HG03103 (cell line): ENCODE results near the gene AFAP1L2.

Source experiments
- ATAC-seq: cut with Tn5 transposase; IDR thresholded peaks from one replicate; pipeline ENCODE4 v1.9.1; 2021; ENCODE audit warnings: low read depth; ENCODE audit not compliant: unreplicated experiment

AFAP1L2 gene

GRCh38 chr10:114392112-114392835, 12.0 kb downstream of the AFAP1L2 start:
- ATAC-seq, result no peak

- ATAC-seq, result no peak
These were observed 12.7 kb downstream of the AFAP1L2 start for GRCh38 chr10:114391599-114391998.

GRCh38 chr10:114389426-114389825, 14.9 kb downstream of the AFAP1L2 start:
- no peak for ATAC-seq

GRCh38 chr10:114388275-114388674, 16.0 kb downstream of the AFAP1L2 start:
- peak; percentile 75 for ATAC-seq

GRCh38 chr10:114387784-114388183, 16.5 kb downstream of the AFAP1L2 start:
- ATAC-seq, result no peak

- no peak for ATAC-seq
These were observed 17.9 kb downstream of the AFAP1L2 start for GRCh38 chr10:114386452-114386851.

GRCh38 chr10:114385557-114385956, 18.7 kb downstream of the AFAP1L2 start:
- no peak for ATAC-seq

- no peak for ATAC-seq
These were observed 19.7 kb downstream of the AFAP1L2 start for GRCh38 chr10:114384601-114385000.

- ATAC-seq, result no peak
These were observed 20.1 kb downstream of the AFAP1L2 start for GRCh38 chr10:114384181-114384580.

- no peak for ATAC-seq
These were observed 23.5 kb downstream of the AFAP1L2 start for GRCh38 chr10:114380797-114381196.

- ATAC-seq, result no peak
These were observed 24.2 kb downstream of the AFAP1L2 start for GRCh38 chr10:114380060-114380459.

GRCh38 chr10:114379631-114380041, 24.7 kb downstream of the AFAP1L2 start:
- ATAC-seq, result no peak

GRCh38 chr10:114376523-114376922, 27.8 kb downstream of the AFAP1L2 start:
- no peak for ATAC-seq

GRCh38 chr10:114375047-114375446, 29.3 kb downstream of the AFAP1L2 start:
- ATAC-seq, result no peak

- ATAC-seq, result no peak
These were observed 30.1 kb downstream of the AFAP1L2 start for GRCh38 chr10:114374053-114374791.

- ATAC-seq, result no peak
These were observed 30.7 kb downstream of the AFAP1L2 start for GRCh38 chr10:114373631-114374030.

- ATAC-seq, result no peak
These were observed 31.3 kb downstream of the AFAP1L2 start for GRCh38 chr10:114372995-114373394.

- ATAC-seq, result no peak
These were observed 32.1 kb downstream of the AFAP1L2 start for GRCh38 chr10:114372179-114372578.

- no peak for ATAC-seq
These were observed 33.3 kb downstream of the AFAP1L2 start for GRCh38 chr10:114370966-114371365.

GRCh38 chr10:114370199-114370598, 34.1 kb downstream of the AFAP1L2 start:
- no peak for ATAC-seq

GRCh38 chr10:114368057-114368391, 36.3 kb downstream of the AFAP1L2 start:
- no peak for ATAC-seq
